GM19455 (cell line): ENCODE data around the gene TMEM94.
"Not testable (repeated sequence)": the region's sequence is repeated elsewhere in the genome, so short reads cannot be mapped to it uniquely, and the experiment has no call there.

ENCODE experiments used
- ATAC-seq: cut with Tn5 transposase; IDR thresholded peaks from one replicate; pipeline ENCODE4 v1.9.1; 2021; ENCODE audit not compliant: unreplicated experiment

Gene TMEM94

DNA sequence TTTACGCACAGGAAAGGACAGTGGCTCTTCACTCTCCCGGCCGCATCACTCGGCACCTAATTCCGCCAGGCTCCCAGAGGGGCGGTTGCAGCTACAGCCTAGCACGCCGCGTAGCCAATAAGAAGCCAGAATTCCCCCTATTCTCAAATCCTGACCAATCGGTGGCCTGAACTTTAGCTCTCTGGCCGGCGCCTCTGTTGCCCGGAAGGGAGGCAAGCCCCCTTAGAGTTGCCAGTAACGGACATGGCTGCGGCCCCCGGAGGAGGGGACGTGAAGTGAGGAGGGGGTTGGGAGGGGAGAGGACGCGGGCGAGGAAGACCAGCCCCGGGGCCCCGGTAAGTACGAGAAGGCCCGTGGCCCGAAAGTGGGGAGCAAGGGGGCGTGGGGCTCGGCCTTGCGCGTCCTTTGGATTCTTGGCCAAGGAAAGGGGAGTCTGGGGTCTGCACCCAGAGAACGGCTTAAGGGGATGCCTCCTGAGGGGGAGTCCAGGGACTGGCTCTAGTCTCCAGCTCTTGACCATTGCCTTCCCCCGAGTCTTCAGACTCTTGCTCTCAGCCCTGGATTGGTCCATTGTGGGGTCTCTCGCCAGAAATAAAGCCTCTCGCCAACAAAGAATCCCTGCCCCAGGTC lies at the start of gene TMEM94:
TSS of gene TMEM94 (plus strand) at position 219 of the 630 bp plus-strand sequence. CDS start 15,271 bp downstream, outside the sequence.
- ATAC-seq: peak; percentile 95

DNA sequence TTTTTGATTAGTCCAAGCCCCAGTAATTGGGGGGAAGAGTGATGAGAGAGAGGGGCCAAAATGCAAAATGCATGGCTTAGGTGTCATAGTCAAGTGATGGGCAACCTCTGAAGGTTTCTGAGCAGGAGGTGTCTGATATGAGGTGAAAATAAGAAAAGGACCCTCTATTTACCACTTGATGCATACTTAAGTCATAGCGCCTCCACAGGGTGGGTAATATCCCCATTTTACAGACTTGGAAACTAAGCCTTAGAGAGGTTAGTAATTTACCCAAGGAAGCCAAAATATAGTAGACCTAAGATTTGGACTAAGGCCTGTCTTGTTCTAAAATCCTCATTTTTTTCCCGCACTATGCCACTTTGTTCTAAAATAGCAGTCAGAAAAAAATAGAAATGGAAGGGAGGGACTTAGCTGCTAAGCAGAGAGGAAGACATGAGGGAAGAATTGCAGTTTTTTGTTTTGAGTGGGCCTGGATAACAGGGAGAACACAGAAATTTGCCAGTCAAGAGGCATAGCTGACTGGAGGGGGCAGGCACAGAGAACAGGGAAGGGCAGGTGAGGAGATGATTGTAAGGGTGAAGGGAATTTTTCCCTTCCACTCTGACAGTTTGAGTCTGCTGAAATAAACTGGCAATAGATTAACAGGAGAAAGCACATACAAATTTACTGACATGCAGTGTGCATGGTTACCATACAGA lies 48.6 kb upstream of the TMEM94 start:
- ATAC-seq: no peak

DNA sequence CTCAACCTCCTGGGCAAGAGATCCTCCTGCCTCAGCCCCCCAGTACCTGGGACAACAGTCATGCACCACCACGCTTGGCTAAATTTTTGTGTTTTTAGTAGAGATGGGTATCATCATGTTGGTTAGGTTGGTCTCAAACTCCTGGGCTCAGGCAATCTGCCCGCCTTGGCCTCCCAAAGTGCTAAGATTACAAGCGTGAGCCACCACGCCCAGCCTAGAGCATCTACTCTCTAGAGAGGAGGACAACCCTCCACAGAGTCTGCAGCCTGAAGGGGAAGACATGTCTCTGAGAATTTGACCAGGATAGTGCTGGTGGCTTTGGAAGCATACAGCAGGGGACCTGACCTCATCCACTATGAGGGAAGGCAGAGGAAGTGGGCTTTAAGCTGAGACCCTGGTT lies 46.3 kb upstream of the TMEM94 start:
- ATAC-seq: no peak

DNA sequence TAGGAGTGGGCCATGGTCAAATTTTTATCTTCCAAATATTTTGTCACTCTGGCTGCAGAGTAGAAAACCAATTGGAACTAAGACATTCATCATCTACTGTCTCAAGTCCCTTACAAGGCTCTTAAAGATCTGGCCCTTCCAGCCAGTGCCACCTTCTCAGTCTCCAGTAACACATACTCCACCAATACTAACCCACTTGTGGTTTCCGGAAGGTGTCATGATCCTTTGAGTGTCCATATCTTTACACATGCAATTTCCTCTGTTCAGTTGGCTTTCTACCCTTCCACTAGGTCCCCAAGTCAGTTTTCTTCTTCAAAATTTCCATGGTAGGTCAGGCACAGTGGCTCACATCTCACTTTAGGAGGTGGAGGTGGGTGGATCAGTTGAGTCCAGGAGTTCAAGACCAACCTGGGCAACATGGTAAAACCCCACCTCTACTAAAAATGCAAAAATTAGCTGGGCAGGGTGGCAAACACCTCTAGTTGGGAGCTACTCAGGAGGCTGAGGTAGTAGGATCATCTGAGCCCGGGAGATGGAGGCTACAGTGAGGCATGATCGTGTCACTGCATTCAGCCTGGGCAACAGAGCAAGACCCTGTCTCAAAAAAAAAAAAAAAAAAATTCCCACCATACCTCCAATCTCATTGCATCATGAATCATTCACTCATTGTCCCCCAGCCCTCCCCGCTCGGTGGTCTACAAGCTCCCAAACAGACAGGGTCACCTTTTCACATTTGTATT lies 44.9 kb upstream of the TMEM94 start:
- ATAC-seq: no peak

DNA sequence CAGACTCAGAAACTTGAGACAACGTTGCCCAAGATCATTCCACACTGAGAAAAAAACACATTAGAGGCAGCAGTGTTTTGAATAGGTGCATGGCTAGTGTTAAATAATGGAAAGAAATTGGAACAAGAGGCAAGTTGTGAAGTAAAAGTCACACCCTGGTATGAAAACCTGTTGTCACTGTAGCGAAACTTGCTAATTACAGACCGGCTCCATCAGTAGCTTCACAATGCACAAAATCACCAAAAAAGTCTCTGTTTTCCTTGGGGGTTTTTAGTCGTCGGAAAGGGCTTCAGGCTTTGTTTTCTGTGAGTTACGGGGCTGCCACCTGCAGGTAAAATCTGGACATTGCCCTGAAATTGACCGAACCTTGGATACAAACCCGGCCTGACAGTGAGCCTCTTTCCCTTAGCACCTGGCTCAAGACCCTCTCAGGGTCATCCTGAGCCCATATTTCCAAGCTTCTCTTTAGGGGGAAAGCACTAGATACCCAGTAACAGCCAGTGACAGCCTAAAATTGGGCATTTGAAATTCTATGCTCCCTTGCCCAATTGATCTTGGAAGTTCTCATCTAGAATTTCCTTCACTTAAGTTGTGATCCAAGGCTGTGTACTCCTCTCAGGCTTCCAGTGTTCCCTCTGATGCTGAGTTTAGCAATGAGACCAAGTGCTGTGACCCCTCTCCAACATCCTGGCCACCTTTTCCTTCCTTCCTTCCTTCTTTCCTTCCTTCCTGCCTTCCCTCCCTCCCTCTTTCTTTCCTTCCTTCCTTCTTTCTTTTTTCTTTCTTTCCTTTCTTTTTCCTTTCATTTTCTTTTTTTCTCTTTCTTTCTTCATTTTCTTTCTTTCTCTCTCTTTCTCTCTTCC lies 43.7 kb upstream of the TMEM94 start:
- ATAC-seq: no peak

- no peak for ATAC-seq
These were observed 41.9 kb upstream of the TMEM94 start for GRCh38 chr17:75414488-75414887.

GRCh38 chr17:75416006-75416405 lies 40.4 kb upstream of the TMEM94 start:
- no peak for ATAC-seq

GRCh38 chr17:75417054-75417580 lies 39.3 kb upstream of the TMEM94 start:
- ATAC-seq: no peak

DNA sequence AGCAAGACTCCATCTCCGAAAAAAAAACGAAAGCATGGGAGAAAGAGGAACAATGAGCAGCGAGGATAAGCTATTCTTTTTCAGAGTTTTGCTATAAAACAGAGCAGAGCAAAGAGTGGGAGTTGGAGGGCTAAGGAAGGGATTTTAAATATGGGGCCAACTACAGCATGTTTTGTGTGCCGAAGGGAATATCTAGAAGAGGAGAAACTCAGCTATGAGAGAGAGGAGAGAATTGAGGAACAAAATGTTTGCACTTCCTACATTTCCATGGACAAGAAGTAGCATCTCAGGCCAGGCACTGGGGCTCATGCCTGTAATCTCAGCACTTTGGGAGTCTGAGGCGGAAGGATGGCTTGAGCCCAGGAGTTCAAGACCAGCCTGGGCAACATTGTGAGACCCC lies 37.9 kb upstream of the TMEM94 start:
- no peak for ATAC-seq

DNA sequence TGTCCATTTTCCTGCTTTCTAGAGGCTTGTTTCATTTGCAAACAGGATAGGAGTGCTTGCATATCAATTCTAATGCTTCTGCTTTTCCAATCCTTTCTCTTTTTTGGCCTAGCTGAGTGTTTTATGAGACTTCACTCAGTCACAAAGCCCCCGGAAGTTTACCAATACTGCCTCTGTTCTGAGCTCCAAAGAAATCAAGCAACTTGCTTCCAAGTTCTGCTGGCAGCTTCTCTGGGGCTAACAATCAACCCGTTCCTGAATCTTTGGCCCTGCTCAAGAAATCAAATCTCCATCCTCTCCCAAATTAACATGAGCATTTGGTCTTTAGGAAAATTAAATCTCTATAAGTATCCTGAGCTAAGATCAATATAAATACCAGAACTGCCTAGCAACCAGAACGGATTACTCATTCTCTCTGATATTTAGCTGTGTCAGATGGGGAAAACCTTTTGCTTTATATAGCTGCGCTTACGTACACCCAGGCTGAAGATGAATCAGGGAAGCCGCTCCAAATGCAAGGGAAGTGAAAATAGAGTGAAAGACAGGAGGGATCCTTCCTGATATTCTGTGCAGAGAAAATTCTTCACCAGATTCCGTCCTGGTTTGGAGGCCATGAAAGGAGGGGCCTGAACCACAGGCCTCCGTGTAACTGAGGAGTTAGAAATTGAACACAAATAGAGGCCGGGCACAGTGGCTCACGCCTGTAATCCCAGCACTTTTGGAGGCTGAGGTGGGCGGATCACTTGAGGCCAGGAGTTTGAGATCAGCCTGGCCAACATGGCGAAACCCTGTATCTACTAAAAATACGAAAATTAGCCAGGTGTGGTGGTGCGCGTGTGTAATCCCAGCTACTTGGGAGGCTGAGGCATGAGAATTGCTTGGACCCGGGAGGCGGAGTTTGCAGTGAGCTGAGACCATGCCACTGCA lies 27.6 kb upstream of the TMEM94 start:
- no peak for ATAC-seq

- no peak for ATAC-seq
These were observed 26.1 kb upstream of the TMEM94 start for GRCh38 chr17:75430159-75430974.

GRCh38 chr17:75433218-75433783 lies 23.1 kb upstream of the TMEM94 start:
- ATAC-seq: no peak

- not testable (repeated sequence) for ATAC-seq
These were observed 22.0 kb upstream of the TMEM94 start for GRCh38 chr17:75434433-75434832.

- not testable (repeated sequence) for ATAC-seq
These were observed 19.0 kb upstream of the TMEM94 start for GRCh38 chr17:75437404-75437803.

DNA sequence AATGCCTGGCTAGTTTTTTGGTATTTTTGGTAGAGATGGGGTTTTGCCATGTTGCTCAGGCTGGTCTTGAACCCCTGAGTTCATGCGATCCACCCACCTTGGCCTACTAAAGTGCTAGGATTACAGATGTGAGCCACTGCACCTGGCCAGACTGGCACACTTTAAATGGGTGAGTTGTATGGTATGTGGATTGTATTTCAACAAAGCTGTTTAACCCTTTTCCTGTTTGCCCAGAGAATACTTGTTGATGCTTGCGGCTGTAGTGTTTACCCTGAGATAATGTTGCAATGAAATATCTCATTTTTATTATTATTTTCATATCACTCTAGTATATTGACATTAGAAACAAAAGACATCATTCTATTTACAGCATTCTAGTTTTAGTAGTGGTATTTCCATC lies 17.1 kb upstream of the TMEM94 start:
- no peak for ATAC-seq

DNA sequence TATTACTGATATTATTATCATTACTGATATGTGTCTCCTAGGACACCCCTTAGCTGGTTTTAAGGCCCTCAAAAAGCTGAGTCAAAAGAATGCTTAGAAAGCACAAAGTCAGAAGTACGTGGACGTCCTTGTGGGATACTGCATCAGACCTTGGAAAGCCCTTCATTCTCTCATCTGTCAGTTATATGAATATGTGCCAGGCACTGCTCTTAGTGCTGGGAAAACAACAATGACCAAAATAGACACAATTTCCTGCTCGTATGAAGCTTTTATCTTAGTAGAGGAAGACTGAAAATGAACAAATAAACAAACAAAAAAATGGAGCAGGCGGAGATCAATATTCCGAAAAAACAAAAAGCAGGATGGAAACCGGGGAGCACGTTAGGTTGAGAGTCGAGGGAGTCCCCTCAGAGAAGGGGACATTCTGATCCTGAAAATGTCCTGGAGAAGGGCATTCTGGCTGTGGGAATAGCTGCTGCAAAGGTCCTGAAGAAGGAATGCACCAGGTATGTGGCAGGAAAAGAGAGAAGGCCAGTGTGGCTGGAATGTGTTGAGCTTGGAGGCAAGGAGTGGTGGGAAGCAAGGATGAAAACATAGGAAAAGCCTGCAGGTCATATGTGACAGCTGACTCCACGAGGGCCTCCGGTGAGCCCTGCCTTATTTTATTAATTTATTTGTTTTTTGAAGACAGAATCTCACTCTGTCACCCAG lies 15.5 kb upstream of the TMEM94 start:
- ATAC-seq: no peak

- no peak for ATAC-seq
These were observed 14.0 kb upstream of the TMEM94 start for GRCh38 chr17:75442168-75443103.
